HepG2 (cell line): Measurements from ENCODE around the gene RGS6. TPM values are rescaled to one million over a fixed set of nuclear protein-coding genes. Genes with fewer than 3 reads are reported as not detected.

Experiments
- ATAC-seq: fragments of 200-7000 bp; cut with Tn5 transposase; 3 replicates; pipeline ENCODE4 v1.9.1; 2020; ENCODE audit warnings: mild to moderate bottlenecking, moderate library complexity
- BruUV-seq: library from RNA; stranded (reverse); fragments of 400-500 nt; replicated peaks from 2 replicates; lab custom pipeline; 2021; lab: Mats Ljungman, UMichigan
- CTCF ChIA-PET: fragments of 300-600 bp; formaldehyde crosslinking; extraction: SDS; loops from one replicate; lab custom pipeline; 2021; ENCODE audit warnings: low total read pairs, inconsistent platforms, low intra/inter-chr PET ratio; lab: Yijun Ruan, JAX
- POLR2A ChIA-PET: fragments of 350-600 bp; sonication (Branson Sonifier 250); formaldehyde crosslinking; loops from one replicate; lab custom pipeline; 2020; ENCODE audit warnings: antibody characterized with exemption, inconsistent platforms; lab: Yijun Ruan, JAX
- DNase-seq: peaks from one replicate; pipeline ENCODE4 v3.0.0-alpha.2; 2015; ENCODE audit warnings: low spot score
- FAIRE-seq: peaks from 3 replicates; lab custom pipeline; 2011; peaks lifted over from hg19 to GRCh38; lab: Jason Lieb, UNC
- H2AFZ ChIP-seq: one replicate; pipeline ENCODE4 v1.6.1; 2011; ENCODE audit warnings: low read length, inconsistent platforms
- H3K27ac ChIP-seq: fragments of 300-600 bp; 3 replicates; pipeline ENCODE4 v1.8.0; 2011; ENCODE audit warnings: mixed run types, mild to moderate bottlenecking, mixed read lengths, low read length, inconsistent platforms; ENCODE audit not compliant: insufficient read depth; ENCODE audit errors: extremely low read length
- H3K27me3 ChIP-seq, 2 experiments: fragments of 200-600 bp in 1 of 2; 2 replicates in 1 of 2; 3 replicates in 1 of 2; pipeline versions ENCODE4 v1.6.0 to v1.8.0; 2011; ENCODE audit warnings: low read length in 2 of 2, mild to moderate bottlenecking in 2 of 2, moderate library complexity in 2 of 2, inconsistent platforms in 1 of 2; ENCODE audit not compliant: insufficient read depth in 2 of 2, control insufficient read depth in 1 of 2
- H3K36me3 ChIP-seq, 2 experiments: fragments of 200-600 bp in 1 of 2; replicated peaks in 1 of 2; 2 replicates in 1 of 2; 3 replicates in 1 of 2; pipeline versions ENCODE4 v1.5.1 to v1.8.0; 2011; ENCODE audit warnings: low read length in 2 of 2, inconsistent platforms in 1 of 2; ENCODE audit not compliant: insufficient read depth in 2 of 2, control insufficient read depth in 1 of 2
- H3K4me1 ChIP-seq: 2 replicates; pipeline ENCODE4 v1.5.1; 2012; ENCODE audit warnings: low read length, inconsistent platforms; ENCODE audit not compliant: insufficient read depth
- H3K4me2 ChIP-seq: 2 replicates; pipeline ENCODE4 v1.6.0; 2011; ENCODE audit warnings: low read depth, low read length, inconsistent platforms
- H3K4me3 ChIP-seq, 3 experiments: fragments of 200-600 bp in 1 of 3; sonication (generic), shearing (Covaris generic) in 1 of 3; replicated peaks in 1 of 3; 2 replicates each; pipeline ENCODE4 v1.5.1; 2011 to 2016; ENCODE audit warnings: low read length in 3 of 3, inconsistent platforms in 2 of 3, low read depth in 2 of 3, mild to moderate bottlenecking in 2 of 3, control low read depth in 1 of 3, mixed read lengths in 1 of 3; ENCODE audit not compliant: insufficient read depth in 1 of 3
- H3K79me2 ChIP-seq: one replicate; pipeline ENCODE4 v1.6.1; 2011; ENCODE audit warnings: low read length, inconsistent platforms; ENCODE audit not compliant: insufficient read depth
- H3K9ac ChIP-seq: 2 replicates; pipeline ENCODE4 v1.6.0; 2011; ENCODE audit warnings: mild to moderate bottlenecking, low read depth, low read length, inconsistent platforms; ENCODE audit not compliant: insufficient read depth
- H3K9me3 ChIP-seq: 2 replicates; pipeline ENCODE4 v1.5.1; 2012; ENCODE audit warnings: mild to moderate bottlenecking, low read length
- H4K20me1 ChIP-seq: 2 replicates; pipeline ENCODE4 v1.6.0; 2011; ENCODE audit warnings: inconsistent platforms, mild to moderate bottlenecking, low read length, moderate library complexity; ENCODE audit not compliant: insufficient read depth
- BRF2 ChIP-seq: sonication (generic); formaldehyde crosslinking; IDR thresholded peaks from 2 replicates; pipeline ENCODE4 v1.8.1; 2022; ENCODE audit warnings: mild to moderate bottlenecking, missing genetic modification reagents
- CEBPB ChIP-seq: IDR thresholded peaks from 2 replicates; pipeline ENCODE4 v1.6.1; 2011; ENCODE audit warnings: low read depth, low read length, improper control_type of control experiment, borderline replicate concordance
- CREB3 ChIP-seq: sonication (generic); formaldehyde crosslinking; IDR thresholded peaks from 2 replicates; pipeline ENCODE4 v1.5.0; 2020; ENCODE audit warnings: missing genetic modification reagents
- HMG20A ChIP-seq: IDR thresholded peaks from 2 replicates; pipeline ENCODE4 v1.6.1; 2016; ENCODE audit warnings: borderline replicate concordance
- ZBTB3 ChIP-seq: sonication (generic); formaldehyde crosslinking; IDR thresholded peaks from 2 replicates; pipeline ENCODE4 v1.4.0; 2020; ENCODE audit warnings: low read depth, mild to moderate bottlenecking, moderate library complexity, missing genetic modification reagents, borderline replicate concordance
- ZBTB7A ChIP-seq: sonication (generic); formaldehyde crosslinking; IDR thresholded peaks from 2 replicates; pipeline ENCODE4 v1.8.0; 2022; ENCODE audit warnings: mild to moderate bottlenecking, missing genetic modification reagents
- ZKSCAN1 ChIP-seq: fragments of 150-350 bp; IDR thresholded peaks from 2 replicates; pipeline ENCODE4 v1.6.1; 2014; ENCODE audit warnings: low read length
- ZNF20 ChIP-seq: sonication (generic); formaldehyde crosslinking; IDR thresholded peaks from 2 replicates; pipeline ENCODE4 v1.4.0; 2020; ENCODE audit warnings: mild to moderate bottlenecking, moderate library complexity, missing genetic modification reagents
- ZNF33B ChIP-seq: sonication (generic); formaldehyde crosslinking; IDR thresholded peaks from 2 replicates; pipeline ENCODE4 v1.5.1; 2020; ENCODE audit warnings: mild to moderate bottlenecking, missing genetic modification reagents
- WGBS: methylation state at CpG from one replicate; pipeline ENCODE4 v1.1.6; 2017; ENCODE audit warnings: low lambda C conversion rate; 5-methylcytosine and 5-hydroxymethylcytosine counted together
- in situ Hi-C: cut with HindIII; loops from 2 replicates; pipeline ENCODE4 v1.10.0; 2017; ENCODE audit warnings: low pct_unique_long_range_greater_than_20kb; ENCODE audit not compliant: extremely low pct_ligation_motif_present
- intact Hi-C: fragments of 100-400 bp; cut with micrococcal nuclease; formaldehyde crosslinking; loops from one replicate; pipeline ENCODE4 v1.10.0; 2022; ENCODE audit not compliant: unreplicated experiment
- polyA plus RNA-seq, 8 experiments: library from polyadenylated mRNA; depleted of rRNA in 3 of 8; stranded (reverse) in 7 of 8; unstranded in 1 of 8; fragments of >200 nt; fragmentation: Illumina TruSeq in 4 of 8; extraction: Trizol in 4 of 8; gene quantifications; 2 replicates each; pipeline versions ENCODE4 v1.2.1 to v1.2.3, GENCODE V29; 2011 to 2016; ENCODE audit warnings: low read depth in 4 of 8, missing spikeins in 1 of 8, mixed read lengths in 1 of 8; ENCODE audit not compliant: insufficient read depth in 1 of 8
- total RNA-seq, 5 experiments: library from RNA; depleted of rRNA; stranded (reverse); fragments of >200 nt; fragmentation: Illumina TruSeq; extraction: Trizol; gene quantifications; 2 replicates each; pipeline ENCODE4 v1.2.3, GENCODE V29; 2016; ENCODE audit warnings: low read depth in 1 of 5

RGS6 gene
- total and polyA plus RNA-seq, 2 of the 13 experiments (the other 11 are each of a cell fraction or from before 2014, with no cell fraction given): not detected

GRCh38 chr14:72503271-72503670 is 571.0 kb downstream of the RGS6 start:
- Histone ChIP-seq H3K4me2 (no peak overlapping the region), H3K4me3 (no peak overlapping the region), H2AFZ (no peak overlapping the region), H3K4me1 (no peaks in the 10 kb centered on the region), H3K36me3 (no peaks in the 10 kb centered on the region), H3K9ac (no peak overlapping the region), H3K9me3 (no peaks in the 10 kb centered on the region), H3K79me2 (no peaks in the 10 kb centered on the region), H3K27me3 (no peaks in the 10 kb centered on the region; a peak in 1 of 5 replicates), H3K27ac (no peak overlapping the region), H4K20me1 (no peaks in the 10 kb centered on the region)
- ChIA-PET CTCF (no interaction called here), POLR2A (no interaction called here)
- no peak for DNase-seq
- FAIRE-seq: no peak
- BruUV-seq: no TSS peak
- no peak for TF ChIP-seq HMG20A (CRISPR knock-in tag)
- TF ChIP-seq CREB3: no peak
- no peak for TF ChIP-seq ZBTB7A (CRISPR knock-in tag)
- no peak for TF ChIP-seq CEBPB
- 0% methylated on average over 1 of the region's 1 CpG for WGBS
- no peak for ATAC-seq
- intact Hi-C loops: no loop called here
- in situ Hi-C loops: no loop called here

GRCh38 chr14:72503696-72504368 is 571.6 kb downstream of the RGS6 start:
- H3K9me3 ChIP-seq: no peaks in the 10 kb centered on the region
- H3K4me3 ChIP-seq: no peak overlapping the region
- no peaks in the 10 kb centered on the region for H3K4me1 ChIP-seq
- no TSS peak for BruUV-seq
- no peaks in the 10 kb centered on the region for H4K20me1 ChIP-seq
- no peak overlapping the region for H2AFZ ChIP-seq
- FAIRE-seq (no peak), ATAC-seq (no peak), DNase-seq (no peak)
- no peak overlapping the region for H3K9ac ChIP-seq
- no peak overlapping the region for H3K27ac ChIP-seq
- no peak overlapping the region for H3K4me2 ChIP-seq
- H3K36me3 ChIP-seq: no peaks in the 10 kb centered on the region
- in situ Hi-C loops (no loop called here), intact Hi-C loops (no loop called here)
- WGBS: 2% methylated on average over 2 of the region's 2 CpGs
- ChIA-PET CTCF (no interaction called here), POLR2A (no interaction called here)
- H3K27me3 ChIP-seq: no peaks in the 10 kb centered on the region; a peak in 1 of 5 replicates
- H3K79me2 ChIP-seq: no peaks in the 10 kb centered on the region
- TF ChIP-seq ZNF33B (CRISPR knock-in tag): no peak
- TF ChIP-seq ZBTB3: no peak
- no peak for TF ChIP-seq ZKSCAN1
- no peak for TF ChIP-seq ZNF20 (CRISPR knock-in tag)
- TF ChIP-seq BRF2: no peak
